CD14-positive monocyte (primary cell): ENCODE results near the gene GMPPA. TPM values are rescaled to one million over a fixed set of nuclear protein-coding genes. Genes with fewer than 3 reads are reported as not detected.

Source experiments
- DNase-seq, 3 donors: peaks; one replicate each; pipeline ENCODE4 v3.0.0-alpha.2; 2011 to 2022
- H2AFZ ChIP-seq: 2 replicates; pipeline ENCODE4 v1.6.0; 2012; ENCODE audit warnings: mild to moderate bottlenecking, low read depth, low read length, inconsistent platforms; ENCODE audit not compliant: insufficient read depth, poor library complexity, severe bottlenecking
- H3K27ac ChIP-seq, 2 donors: 1 replicate in 1 of 2; 2 replicates in 1 of 2; pipeline ENCODE4 v1.5.1; 2012 to 2013; ENCODE audit warnings: low read length in 2 of 2, control low read depth in 1 of 2, inconsistent platforms in 1 of 2, low read depth in 1 of 2, mild to moderate bottlenecking in 1 of 2
- H3K27me3 ChIP-seq, 2 donors: one replicate each; pipeline versions ENCODE4 v1.6.0 to v1.6.1; 2011 to 2013; ENCODE audit warnings: low read length in 2 of 2; ENCODE audit not compliant: control insufficient read depth in 2 of 2, insufficient read depth in 2 of 2
- H3K36me3 ChIP-seq, 2 donors: replicated peaks in 1 of 2; 1 replicate in 1 of 2; 2 replicates in 1 of 2; pipeline versions ENCODE4 v1.5.1 to v1.6.1; 2012 to 2013; ENCODE audit warnings: low read length in 2 of 2, control low read depth in 1 of 2, inconsistent platforms in 1 of 2, mild to moderate bottlenecking in 1 of 2; ENCODE audit not compliant: insufficient read depth in 2 of 2, control insufficient read depth in 1 of 2
- H3K4me1 ChIP-seq, 2 donors: 1 replicate in 1 of 2; 2 replicates in 1 of 2; pipeline versions ENCODE4 v1.5.1 to v1.6.1; 2012 to 2013; ENCODE audit warnings: low read length in 2 of 2, control low read depth in 1 of 2, inconsistent platforms in 1 of 2, mild to moderate bottlenecking in 1 of 2, moderate library complexity in 1 of 2; ENCODE audit not compliant: insufficient read depth in 2 of 2, control insufficient read depth in 1 of 2
- H3K4me2 ChIP-seq: replicated peaks from 2 replicates; pipeline ENCODE3; 2012; ENCODE audit warnings: low read length, moderate library complexity, mild to moderate bottlenecking; ENCODE audit not compliant: poor library complexity, severe bottlenecking; ENCODE audit errors: extremely low read depth
- H3K4me3 ChIP-seq, 3 experiments: fragments of 200-600 bp in 1 of 3; sonication (generic) in 1 of 3; replicated peaks in 1 of 3; 1 replicate in 2 of 3; 2 replicates in 1 of 3; pipeline ENCODE4 v1.5.1; 2011 to 2013; ENCODE audit warnings: low read length in 3 of 3, mild to moderate bottlenecking in 3 of 3, control low read depth in 2 of 3, low read depth in 2 of 3, inconsistent platforms in 1 of 3, moderate library complexity in 1 of 3
- H3K79me2 ChIP-seq: 2 replicates; pipeline ENCODE4 v1.6.0; 2012; ENCODE audit warnings: mild to moderate bottlenecking, control low read depth, inconsistent platforms, low read length, moderate library complexity; ENCODE audit not compliant: insufficient read depth
- H3K9ac ChIP-seq: 2 replicates; pipeline ENCODE4 v1.6.0; 2017; ENCODE audit warnings: low read length, mild to moderate bottlenecking; ENCODE audit not compliant: insufficient read depth, poor library complexity, severe bottlenecking
- H3K9me3 ChIP-seq, 2 donors: replicated peaks in 1 of 2; 1 replicate in 1 of 2; 2 replicates in 1 of 2; pipeline versions ENCODE4 v1.5.1 to v1.6.1; 2012 to 2013; ENCODE audit warnings: low read length in 2 of 2, control low read depth in 1 of 2; ENCODE audit not compliant: control insufficient read depth in 1 of 2, insufficient read depth in 1 of 2
- H4K20me1 ChIP-seq: 2 replicates; pipeline ENCODE4 v1.6.0; 2012; ENCODE audit warnings: mild to moderate bottlenecking, low read length, control low read depth, moderate library complexity; ENCODE audit not compliant: insufficient read depth
- H3K27ac Mint-ChIP-seq, 7 donors: one replicate each; pipeline ENCODE4 v1.8.0; 2020; ENCODE audit warnings: mild to moderate bottlenecking in 7 of 7, mixed read lengths in 7 of 7, moderate library complexity in 6 of 7, inconsistent platforms in 2 of 7
- H3K27me3 Mint-ChIP-seq, 3 donors: one replicate each; pipeline ENCODE4 v1.8.0; 2021 to 2022; ENCODE audit warnings: low read depth in 3 of 3, mild to moderate bottlenecking in 3 of 3, mixed read lengths in 3 of 3, moderate library complexity in 3 of 3, inconsistent platforms in 1 of 3
- H3K36me3 Mint-ChIP-seq, 2 donors: one replicate each; pipeline ENCODE4 v1.8.0; 2020; ENCODE audit warnings: mixed read lengths in 2 of 2, inconsistent platforms in 1 of 2, mild to moderate bottlenecking in 1 of 2
- H3K4me1 Mint-ChIP-seq: one replicate; pipeline ENCODE4 v1.8.0; 2020; ENCODE audit warnings: mild to moderate bottlenecking, mixed read lengths
- H3K4me3 Mint-ChIP-seq, 2 donors: one replicate each; pipeline ENCODE4 v1.8.0; 2020; ENCODE audit warnings: mild to moderate bottlenecking in 2 of 2, mixed read lengths in 2 of 2, moderate library complexity in 1 of 2
- H3K9me3 Mint-ChIP-seq, 7 donors: one replicate each; pipeline ENCODE4 v1.8.0; 2020 to 2022; ENCODE audit warnings: mixed read lengths in 7 of 7, mild to moderate bottlenecking in 6 of 7, moderate library complexity in 6 of 7, inconsistent platforms in 2 of 7
- WGBS: methylation state at CpG from one replicate; pipeline ENCODE4 v1.1.5; 2013; ENCODE audit warnings: missing lambda C conversion rate; ENCODE audit not compliant: insufficient coverage; 5-methylcytosine and 5-hydroxymethylcytosine counted together
- intact Hi-C, 2 donors: fragments of 100-400 bp; cut with micrococcal nuclease; formaldehyde crosslinking; loops; one replicate each; pipeline versions ENCODE4 v1.15.0 to v1.15.1; 2023
- polyA plus RNA-seq, 3 donors: library from polyadenylated mRNA; depleted of rRNA in 1 of 3; unstranded in 2 of 3; stranded (reverse) in 1 of 3; fragments of 300-500 nt in 2 of 3; fragments of >200 nt in 1 of 3; fragmentation: Illumina TruSeq in 2 of 3; gene quantifications; 1 replicate in 2 of 3; 2 replicates in 1 of 3; pipeline ENCODE4 v1.2.3, GENCODE V29; 2012 to 2021
- TF ChIP-seq, protein P1 (sequence below): fragments of 200-600 bp; IDR thresholded peaks from one replicate; pipeline ENCODE4 v1.8.0; 2022; ENCODE audit warnings: antibody characterized with exemption, mild to moderate bottlenecking

Gene GMPPA
- polyA plus RNA-seq, 3 donors, result 35.5 to 71.2 (median 35.9) TPM

DNA sequence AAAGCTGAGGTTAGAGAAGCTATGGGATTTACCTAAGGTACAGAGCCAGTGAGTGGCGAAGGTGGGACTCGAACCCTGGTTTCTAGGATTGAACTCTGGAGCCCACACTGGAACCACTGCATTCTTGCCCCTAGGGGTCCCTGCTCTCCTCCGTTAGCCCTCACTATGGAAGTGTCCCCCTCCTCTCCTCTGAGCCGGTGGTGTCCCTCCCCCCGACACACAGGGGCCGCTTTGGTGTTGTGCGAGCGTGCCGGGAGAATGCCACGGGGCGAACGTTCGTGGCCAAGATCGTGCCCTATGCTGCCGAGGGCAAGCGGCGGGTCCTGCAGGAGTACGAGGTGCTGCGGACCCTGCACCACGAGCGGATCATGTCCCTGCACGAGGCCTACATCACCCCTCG lies 8.5 kb upstream of the GMPPA start:
- DNase-seq, result no peak
- Histone ChIP-seq H4K20me1 (no peaks in the 10 kb centered on the region), H3K4me2 (no peak overlapping the region), H3K79me2 (no peaks in the 10 kb centered on the region), H3K27me3 (peaks cover 24 to 47% of the 10 kb centered on the region in 2 donors), H3K9me3 (peaks cover 0 to 10% of the 10 kb centered on the region in 2 donors), H3K27ac (no peak overlapping the region), H3K4me3 (no peak overlapping the region), H3K4me1 (no peaks in the 10 kb centered on the region), H2AFZ (no peak overlapping the region), H3K9ac (no peak overlapping the region), H3K36me3 (no peaks in the 10 kb centered on the region)
- 95% methylated on average over 19 of the region's 23 CpGs for whole genome bisulfite sequencing
- no peak overlapping the region for H3K4me3 Mint-ChIP-seq
- peaks cover 0 to 8% (median 0%) of the 10 kb centered on the region in 7 donors for H3K9me3 Mint-ChIP-seq
- TF ChIP-seq, protein P1, sequence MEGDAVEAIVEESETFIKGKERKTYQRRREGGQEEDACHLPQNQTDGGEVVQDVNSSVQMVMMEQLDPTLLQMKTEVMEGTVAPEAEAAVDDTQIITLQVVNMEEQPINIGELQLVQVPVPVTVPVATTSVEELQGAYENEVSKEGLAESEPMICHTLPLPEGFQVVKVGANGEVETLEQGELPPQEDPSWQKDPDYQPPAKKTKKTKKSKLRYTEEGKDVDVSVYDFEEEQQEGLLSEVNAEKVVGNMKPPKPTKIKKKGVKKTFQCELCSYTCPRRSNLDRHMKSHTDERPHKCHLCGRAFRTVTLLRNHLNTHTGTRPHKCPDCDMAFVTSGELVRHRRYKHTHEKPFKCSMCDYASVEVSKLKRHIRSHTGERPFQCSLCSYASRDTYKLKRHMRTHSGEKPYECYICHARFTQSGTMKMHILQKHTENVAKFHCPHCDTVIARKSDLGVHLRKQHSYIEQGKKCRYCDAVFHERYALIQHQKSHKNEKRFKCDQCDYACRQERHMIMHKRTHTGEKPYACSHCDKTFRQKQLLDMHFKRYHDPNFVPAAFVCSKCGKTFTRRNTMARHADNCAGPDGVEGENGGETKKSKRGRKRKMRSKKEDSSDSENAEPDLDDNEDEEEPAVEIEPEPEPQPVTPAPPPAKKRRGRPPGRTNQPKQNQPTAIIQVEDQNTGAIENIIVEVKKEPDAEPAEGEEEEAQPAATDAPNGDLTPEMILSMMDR, result no peak
- peaks cover 49 to 77% (median 56%) of the 10 kb centered on the region in 3 donors for H3K27me3 Mint-ChIP-seq
- no peaks in the 10 kb centered on the region for H3K36me3 Mint-ChIP-seq
- intact Hi-C loops, result loop anchor here in 1 of 2 donors (5.0 to 10.0 kb wide), 2 partner anchors 37 to 325 kb away; partner anchors contain the start of gene NHEJ1
- H3K27ac Mint-ChIP-seq, result peak overlapping the region in 2 of 7 donors; percentile 38 to 48
- no peaks in the 10 kb centered on the region for H3K4me1 Mint-ChIP-seq

DNA sequence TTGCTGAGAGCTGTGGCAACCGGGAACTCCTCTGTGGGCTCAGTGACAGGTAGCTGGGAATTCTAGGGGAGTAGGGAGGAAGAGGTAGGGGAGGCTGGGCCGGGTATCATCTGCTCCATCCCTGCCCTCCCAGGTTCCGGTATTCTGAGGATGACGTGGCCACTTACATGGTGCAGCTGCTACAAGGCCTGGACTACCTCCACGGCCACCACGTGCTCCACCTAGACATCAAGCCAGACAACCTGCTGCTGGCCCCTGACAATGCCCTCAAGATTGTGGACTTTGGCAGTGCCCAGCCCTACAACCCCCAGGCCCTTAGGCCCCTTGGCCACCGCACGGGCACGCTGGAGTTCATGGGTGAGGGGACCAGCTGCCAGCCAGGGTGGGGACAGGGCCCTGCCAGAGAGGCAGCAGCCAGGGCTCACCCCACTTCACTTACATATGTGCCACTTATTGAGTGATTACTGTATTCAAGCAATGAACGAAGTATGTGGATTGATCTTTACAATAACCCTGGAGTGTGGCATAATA lies 8.0 kb upstream of the GMPPA start:
- Histone ChIP-seq H2AFZ (no peak overlapping the region), H3K36me3 (no peaks in the 10 kb centered on the region), H3K79me2 (no peaks in the 10 kb centered on the region), H3K9ac (no peak overlapping the region), H3K27ac (no peak overlapping the region), H3K9me3 (peaks cover 0 to 6% of the 10 kb centered on the region in 2 donors), H3K4me1 (peaks cover 0 to 3% of the 10 kb centered on the region in 2 donors), H3K4me3 (no peak overlapping the region), H3K27me3 (peaks cover 23 to 47% of the 10 kb centered on the region in 2 donors), H3K4me2 (no peak overlapping the region), H4K20me1 (no peaks in the 10 kb centered on the region)
- TF ChIP-seq, protein P1, result no peak
- peaks cover 48 to 77% (median 56%) of the 10 kb centered on the region in 3 donors for H3K27me3 Mint-ChIP-seq
- peaks cover 4% of the 10 kb centered on the region for H3K4me1 Mint-ChIP-seq
- no peak overlapping the region for H3K4me3 Mint-ChIP-seq
- peaks cover 0 to 11% (median 0%) of the 10 kb centered on the region in 7 donors for H3K9me3 Mint-ChIP-seq
- DNase-seq, result no peak
- H3K36me3 Mint-ChIP-seq, result no peaks in the 10 kb centered on the region
- intact Hi-C loops, result loop anchor here in 1 of 2 donors (5.0 to 10.0 kb wide), 2 partner anchors 37 to 326 kb away; partner anchors contain the start of gene NHEJ1
- 93% methylated on average over 5 of the region's 10 CpGs for WGBS
- H3K27ac Mint-ChIP-seq, result no peak overlapping the region
